ENCODE measurements around the gene PRKN.

- TF ChIP-seq CTCF (conservative IDR thresholded peaks at IDR 0.05) = no peak
- TF ChIP-seq ZFX (IDR thresholded peaks at IDR 0.05) = no peak
Measured at GRCh38 chr6:161481786-161482516, 1245.6 kb downstream of the PRKN start.

Measured in C4-2B (cell line).